Upper lobe of left lung (tissue), 6 donors: Measurements from ENCODE around the gene STAC. TPM values are rescaled to one million over a fixed set of nuclear protein-coding genes. Genes with fewer than 3 reads are reported as not detected.

ENCODE experiments used
- ATAC-seq, 2 donors: fragments of 200-7000 bp; cut with Tn5 transposase; one replicate each; pipeline ENCODE4 v1.9.1; 2022; ENCODE audit warnings: mild to moderate bottlenecking in 2 of 2, moderate library complexity in 2 of 2; ENCODE audit not compliant: low FRiP score in 2 of 2
- DNase-seq, 2 donors: peaks; one replicate each; pipeline ENCODE4 v3.0.0-alpha.2; 2019 to 2020
- H3K27ac ChIP-seq, 4 donors: fragments of 200-600 bp; sonication (generic); one replicate each; pipeline ENCODE4 v1.5.1; 2016 to 2019
- H3K27me3 ChIP-seq, 4 donors: fragments of 200-600 bp; sonication (generic); one replicate each; pipeline ENCODE4 v1.5.1; 2017 to 2019
- H3K36me3 ChIP-seq, 4 donors: fragments of 200-600 bp; sonication (generic); one replicate each; pipeline ENCODE4 v1.5.1; 2016 to 2019
- H3K4me1 ChIP-seq, 4 donors: fragments of 200-600 bp; sonication (generic); one replicate each; pipeline ENCODE4 v1.5.1; 2018 to 2019
- H3K4me3 ChIP-seq, 4 donors: fragments of 200-600 bp; sonication (generic); one replicate each; pipeline ENCODE4 v1.5.1; 2017 to 2019; ENCODE audit warnings: mild to moderate bottlenecking in 2 of 4, moderate library complexity in 1 of 4
- H3K9me3 ChIP-seq, 4 donors: fragments of 200-600 bp; sonication (generic); one replicate each; pipeline ENCODE4 v1.5.1; 2018 to 2019
- EP300 ChIP-seq, 4 donors: sonication (generic); formaldehyde crosslinking; IDR thresholded peaks; one replicate each; pipeline ENCODE4 v1.5.1; 2017; ENCODE audit warnings: antibody characterized with exemption in 4 of 4, control low read depth in 2 of 4
- POLR2A ChIP-seq, 4 donors: fragments of 450-650 bp; IDR thresholded peaks; one replicate each; pipeline ENCODE4 v1.5.1; 2016 to 2017; ENCODE audit warnings: antibody characterized with exemption in 4 of 4, mild to moderate bottlenecking in 2 of 4
- POLR2AphosphoS5 ChIP-seq, 2 donors: sonication (generic); formaldehyde crosslinking; IDR thresholded peaks; one replicate each; pipeline ENCODE4 v1.5.1; 2017; ENCODE audit warnings: antibody characterized with exemption in 2 of 2
- WGBS, 2 donors: methylation state at CpG; one replicate each; pipeline ENCODE4 v1.1.5; 2017 to 2018; 5-methylcytosine and 5-hydroxymethylcytosine counted together
- total RNA-seq, 6 donors: library from RNA; depleted of rRNA in 4 of 6; stranded (reverse); fragments of >200 nt in 4 of 6; gene quantifications; one replicate each; pipeline versions ENCODE4 v1.1.0 to v1.2.1, GENCODE V29; 2016 to 2021
- TF ChIP-seq, protein P1 (sequence below), 6 experiments: fragments of 450-650 bp in 4 of 6; fragments of 200-600 bp in 2 of 6; sonication (generic) in 2 of 6; IDR thresholded peaks; one replicate each; pipeline ENCODE4 v1.5.1; 2016 to 2019; ENCODE audit warnings: antibody characterized with exemption in 6 of 6
- donor health status: DM: no; HTN: no; CAD: no; lungs with moderate emphysema.
- donor health status: DM: no; HTN: yes; CAD: no; lungs with severe emphysema.

The STAC gene
- total RNA-seq, 6 donors from 2014 or later = 11.5 to 31.2 (median 23.5) TPM

DNA sequence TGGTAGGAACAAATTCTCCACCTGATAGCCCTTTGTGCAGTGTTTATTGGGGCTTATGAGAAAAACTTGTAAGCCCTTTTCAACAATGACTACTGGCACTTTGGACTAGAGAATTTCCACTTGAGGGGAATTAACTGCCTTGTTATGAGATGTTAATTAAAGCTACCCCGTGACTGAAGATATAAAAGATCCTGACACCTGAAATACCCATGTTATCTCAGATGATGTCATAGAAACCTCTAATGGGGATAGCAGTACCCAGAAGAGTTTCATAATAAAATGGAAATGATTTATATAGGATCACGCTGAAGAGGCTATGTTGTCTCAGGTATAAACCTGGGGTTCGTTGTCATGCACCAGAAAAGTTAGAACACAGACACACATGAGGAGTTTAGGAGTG is 14.5 kb upstream of the STAC start:
- Histone ChIP-seq H3K4me1 (no peaks in the 10 kb centered on the region), H3K27ac (no peak overlapping the region), H3K27me3 (no peaks in the 10 kb centered on the region), H3K9me3 (no peaks in the 10 kb centered on the region), H3K4me3 (no peak overlapping the region), H3K36me3 (no peaks in the 10 kb centered on the region)
- 90 to 93% methylated on average over 3 of the region's 3 CpGs for WGBS, 2 donors
- ATAC-seq = no peak
- TF ChIP-seq, protein P1, sequence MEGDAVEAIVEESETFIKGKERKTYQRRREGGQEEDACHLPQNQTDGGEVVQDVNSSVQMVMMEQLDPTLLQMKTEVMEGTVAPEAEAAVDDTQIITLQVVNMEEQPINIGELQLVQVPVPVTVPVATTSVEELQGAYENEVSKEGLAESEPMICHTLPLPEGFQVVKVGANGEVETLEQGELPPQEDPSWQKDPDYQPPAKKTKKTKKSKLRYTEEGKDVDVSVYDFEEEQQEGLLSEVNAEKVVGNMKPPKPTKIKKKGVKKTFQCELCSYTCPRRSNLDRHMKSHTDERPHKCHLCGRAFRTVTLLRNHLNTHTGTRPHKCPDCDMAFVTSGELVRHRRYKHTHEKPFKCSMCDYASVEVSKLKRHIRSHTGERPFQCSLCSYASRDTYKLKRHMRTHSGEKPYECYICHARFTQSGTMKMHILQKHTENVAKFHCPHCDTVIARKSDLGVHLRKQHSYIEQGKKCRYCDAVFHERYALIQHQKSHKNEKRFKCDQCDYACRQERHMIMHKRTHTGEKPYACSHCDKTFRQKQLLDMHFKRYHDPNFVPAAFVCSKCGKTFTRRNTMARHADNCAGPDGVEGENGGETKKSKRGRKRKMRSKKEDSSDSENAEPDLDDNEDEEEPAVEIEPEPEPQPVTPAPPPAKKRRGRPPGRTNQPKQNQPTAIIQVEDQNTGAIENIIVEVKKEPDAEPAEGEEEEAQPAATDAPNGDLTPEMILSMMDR (IDR thresholded peaks at IDR 0.05) = no peak
- no peak for TF ChIP-seq POLR2A (IDR thresholded peaks at IDR 0.05)
- TF ChIP-seq POLR2AphosphoS5 (IDR thresholded peaks at IDR 0.05) = no peak
- no peak for TF ChIP-seq EP300 (IDR thresholded peaks at IDR 0.05)
- no peak for DNase-seq

DNA sequence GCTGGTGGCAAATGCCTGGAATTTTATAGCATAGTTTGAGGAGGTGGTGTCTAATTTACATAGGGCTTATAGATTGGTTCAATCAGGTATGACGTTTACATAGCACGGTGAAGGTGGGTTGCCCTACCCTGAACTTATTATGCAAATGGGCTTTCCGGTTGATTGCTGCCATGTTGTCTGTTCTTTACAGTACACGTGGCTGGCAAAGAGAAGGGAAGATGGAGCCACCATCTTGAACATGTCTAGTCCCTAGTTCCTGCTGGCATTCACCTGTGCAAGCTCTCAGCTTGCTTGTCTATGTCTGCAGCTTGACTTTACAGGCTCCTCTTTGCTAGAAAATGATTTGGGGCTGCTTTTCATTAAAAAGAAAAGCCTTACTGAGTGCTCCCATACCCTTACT is 14.0 kb upstream of the STAC start:
- no peaks in the 10 kb centered on the region for H3K9me3 ChIP-seq
- WGBS, 2 donors = 86% methylated on average over 4 of the region's 4 CpGs
- H3K4me1 ChIP-seq = no peaks in the 10 kb centered on the region

DNA sequence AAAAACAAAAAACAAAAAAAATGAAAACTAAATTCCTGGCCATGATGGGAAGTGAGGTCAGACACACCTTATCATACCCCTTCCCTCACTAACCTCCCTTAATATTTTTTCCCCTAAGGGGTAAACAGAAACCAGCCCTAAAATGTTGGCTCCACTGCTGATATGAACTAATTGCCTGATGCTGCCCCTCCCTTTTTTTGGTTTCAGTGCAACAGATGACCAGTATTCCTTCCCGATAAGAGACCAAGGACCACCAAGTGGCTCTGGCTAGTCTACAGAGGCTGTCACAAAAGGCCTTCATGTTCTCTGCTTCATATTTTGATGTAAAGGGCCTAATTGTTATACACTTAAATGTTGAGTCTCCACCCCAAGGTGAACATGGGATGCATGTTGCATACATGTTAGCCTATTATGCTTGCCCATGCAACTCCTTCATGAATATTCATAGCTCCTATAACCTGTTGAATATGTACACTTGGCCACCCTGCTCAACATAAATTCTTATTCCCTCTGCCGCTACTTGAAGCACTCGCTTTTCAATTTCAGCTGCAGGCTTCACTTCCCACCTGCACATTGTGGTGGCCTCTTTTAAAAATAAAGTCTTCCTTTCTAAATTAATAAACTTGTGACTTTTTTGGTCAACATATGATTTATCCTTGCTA is 12.3 kb upstream of the STAC start:
- H3K4me3 ChIP-seq = no peak overlapping the region
- no peaks in the 10 kb centered on the region for H3K9me3 ChIP-seq
- TF ChIP-seq, protein P1 (IDR thresholded peaks at IDR 0.05) = no peak
- TF ChIP-seq POLR2A (IDR thresholded peaks at IDR 0.05) (no peak), POLR2AphosphoS5 (IDR thresholded peaks at IDR 0.05) (no peak), EP300 (IDR thresholded peaks at IDR 0.05) (no peak)
- no peaks in the 10 kb centered on the region for H3K36me3 ChIP-seq
- H3K27ac ChIP-seq = no peak overlapping the region
- H3K4me1 ChIP-seq = no peaks in the 10 kb centered on the region
- DNase-seq (no peak), ATAC-seq (no peak)
- WGBS, 2 donors = 96 to 99% methylated on average over 3 of the region's 3 CpGs
- no peaks in the 10 kb centered on the region for H3K27me3 ChIP-seq

More for the DNA sequence above, 14.0 kb upstream of the STAC start:
- H3K27me3 ChIP-seq = no peaks in the 10 kb centered on the region
- no peak for DNase-seq
- TF ChIP-seq POLR2AphosphoS5 (IDR thresholded peaks at IDR 0.05) (no peak), POLR2A (IDR thresholded peaks at IDR 0.05) (no peak), EP300 (IDR thresholded peaks at IDR 0.05) (no peak)
- TF ChIP-seq, protein P1 (IDR thresholded peaks at IDR 0.05) = no peak
- no peak overlapping the region for H3K27ac ChIP-seq
- no peak for ATAC-seq
- no peak overlapping the region for H3K4me3 ChIP-seq
- no peaks in the 10 kb centered on the region for H3K36me3 ChIP-seq

DNA sequence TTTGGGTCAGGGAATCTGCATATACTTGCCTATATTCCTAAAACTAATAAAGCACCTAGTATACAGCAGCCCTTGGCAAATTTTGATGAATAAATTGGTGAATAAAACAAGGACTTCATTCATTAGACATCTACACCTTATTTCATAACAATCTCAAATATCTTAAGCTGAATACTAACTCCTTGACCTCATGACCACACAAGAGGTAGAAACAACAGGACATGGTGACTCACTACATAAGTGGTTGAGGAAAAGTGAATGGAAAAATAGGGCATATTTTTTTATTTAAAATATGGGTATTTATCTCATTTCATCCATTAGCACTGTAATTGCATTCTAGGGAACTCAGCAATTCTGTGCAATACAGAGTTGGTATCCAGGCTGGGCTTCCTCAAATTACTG is 7.8 kb upstream of the STAC start:
- no peak for ATAC-seq
- Histone ChIP-seq H3K27ac (no peak overlapping the region), H3K4me1 (no peaks in the 10 kb centered on the region), H3K36me3 (no peaks in the 10 kb centered on the region), H3K27me3 (no peaks in the 10 kb centered on the region), H3K9me3 (no peaks in the 10 kb centered on the region), H3K4me3 (no peak overlapping the region)
- no peak for DNase-seq
- TF ChIP-seq, protein P1 (IDR thresholded peaks at IDR 0.05) = no peak
- no peak for TF ChIP-seq EP300 (IDR thresholded peaks at IDR 0.05)
- no peak for TF ChIP-seq POLR2AphosphoS5 (IDR thresholded peaks at IDR 0.05)
- no peak for TF ChIP-seq POLR2A (IDR thresholded peaks at IDR 0.05)

DNA sequence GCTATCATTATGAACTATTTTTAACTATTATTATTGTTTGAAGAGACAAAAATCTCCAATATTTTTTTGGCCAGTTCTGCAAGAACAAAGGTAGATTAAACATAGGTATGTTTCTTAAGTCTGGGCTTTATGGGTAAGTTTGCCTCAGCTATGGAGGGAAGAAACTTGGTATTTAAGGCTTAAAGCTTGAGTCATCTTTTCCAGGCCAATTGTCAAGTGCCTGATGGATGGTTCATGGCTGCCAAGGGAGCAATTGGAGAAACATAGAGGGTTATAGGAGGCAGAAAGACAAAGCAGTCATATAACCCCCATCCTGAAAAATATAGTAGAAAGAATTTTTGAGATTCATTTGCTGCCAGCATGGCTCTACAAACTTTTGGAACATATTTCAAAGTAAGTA is 7.2 kb upstream of the STAC start:
- ATAC-seq (no peak), DNase-seq (no peak)
- no peak overlapping the region for H3K27ac ChIP-seq
- H3K4me3 ChIP-seq = no peak overlapping the region
- H3K4me1 ChIP-seq = no peaks in the 10 kb centered on the region
- no peaks in the 10 kb centered on the region for H3K9me3 ChIP-seq
- TF ChIP-seq EP300 (IDR thresholded peaks at IDR 0.05) (no peak), POLR2AphosphoS5 (IDR thresholded peaks at IDR 0.05) (no peak), POLR2A (IDR thresholded peaks at IDR 0.05) (no peak)
- TF ChIP-seq, protein P1 (IDR thresholded peaks at IDR 0.05) = no peak
- H3K36me3 ChIP-seq = no peaks in the 10 kb centered on the region
- no peaks in the 10 kb centered on the region for H3K27me3 ChIP-seq
